Right ventricle myocardium inferior (tissue), 1 donor: ENCODE measurements around the gene ALDH3B2. TPM values are rescaled to one million over a fixed set of nuclear protein-coding genes. Genes with fewer than 3 reads are reported as not detected.
"Not testable (repeated sequence)": the region's sequence is repeated elsewhere in the genome, so short reads cannot be mapped to it uniquely, and the experiment has no call there.

Experiments
- ATAC-seq: fragments of 200-7000 bp; cut with Tn5 transposase; one replicate; pipeline ENCODE4 v1.9.1; 2020; ENCODE audit warnings: mild to moderate bottlenecking, moderate library complexity
- DNase-seq: peaks from one replicate; pipeline ENCODE4 v3.0.0; 2021; ENCODE audit errors: missing footprints
- intact Hi-C: fragments of 100-400 bp; cut with DNase I; formaldehyde crosslinking; loops from one replicate; pipeline ENCODE4 v1.11.0; 2022
- total RNA-seq: library from RNA; stranded (reverse); fragmentation: NEBNext Ultra II Directional; extraction: Animal tissue kit (Norgen Biotek cat#: 25700); gene quantifications from one replicate; pipeline ENCODE4 v1.2.1, GENCODE V29; 2021
- donor health status: DM: no; HTN: yes; CAD: no; lungs with severe emphysema.

The ALDH3B2 gene
- total RNA-seq, 1 donor from 2014 or later, result not detected

DNA sequence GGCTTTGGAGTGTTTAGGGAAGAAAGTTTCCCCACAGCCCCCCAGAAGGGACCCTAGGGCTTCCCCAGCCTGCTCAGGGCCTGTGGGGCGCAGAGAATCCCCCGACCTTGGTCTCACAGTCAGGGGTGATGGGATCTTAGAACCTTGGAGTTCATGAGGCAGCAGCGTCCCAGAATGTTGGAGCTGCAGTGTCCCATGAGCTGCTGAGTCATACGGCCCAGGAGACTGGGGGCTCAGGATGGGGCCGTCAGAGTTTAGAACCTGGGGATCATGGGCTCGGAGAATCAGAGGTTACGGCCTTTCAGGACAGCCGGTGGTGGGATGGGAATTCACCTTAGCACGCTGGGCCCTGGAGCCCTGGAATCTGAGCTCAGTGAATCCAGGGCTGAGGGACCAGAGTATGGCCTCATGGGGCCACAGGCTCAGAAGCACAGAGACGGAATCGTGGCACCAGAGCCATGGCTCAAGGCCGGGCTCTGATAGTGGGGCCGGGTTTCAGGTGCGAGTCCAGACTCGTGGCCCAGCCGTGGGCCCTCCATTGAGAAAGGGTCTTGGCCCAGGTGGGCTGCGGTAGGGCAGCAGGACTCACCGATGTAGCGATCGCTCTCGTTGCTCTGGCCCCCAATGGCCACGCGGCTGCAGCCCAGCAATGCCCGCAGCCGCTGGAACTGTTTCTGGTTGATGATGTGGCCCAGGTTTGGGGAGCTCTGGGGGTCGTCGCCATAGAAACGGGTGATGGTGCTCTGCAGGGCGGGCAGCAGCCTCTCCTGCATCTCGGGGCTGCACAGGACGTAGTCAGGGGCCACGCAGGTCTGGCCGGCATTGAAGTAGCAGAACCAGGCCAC, 9.5 kb downstream of the ALDH3B2 start:
- intact Hi-C loops, result no loop called here
- ATAC-seq, result no peak

DNA sequence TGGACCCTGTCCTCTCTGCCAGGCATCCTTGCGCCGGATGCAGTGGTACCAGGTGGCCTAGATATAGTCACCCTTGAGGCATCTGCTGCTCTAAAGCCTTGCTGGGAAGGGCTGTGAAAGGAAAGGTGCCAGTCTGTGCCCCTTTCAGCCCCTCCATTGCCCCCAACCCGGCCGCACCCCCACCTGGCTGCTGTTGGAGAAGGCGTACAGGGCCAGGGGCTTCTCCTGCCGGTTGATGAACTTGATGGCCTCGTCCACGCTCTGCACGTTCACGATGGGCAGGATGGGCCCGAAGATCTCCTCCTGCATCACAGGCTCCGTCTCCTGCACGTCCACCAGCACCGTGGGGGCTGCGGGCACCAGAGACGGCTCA, 10.2 kb downstream of the ALDH3B2 start:
- intact Hi-C loops, result no loop called here
- DNase-seq, result no peak
- no peak for ATAC-seq

More for the DNA sequence above, 9.5 kb downstream of the ALDH3B2 start:
- DNase-seq, result no peak

DNA sequence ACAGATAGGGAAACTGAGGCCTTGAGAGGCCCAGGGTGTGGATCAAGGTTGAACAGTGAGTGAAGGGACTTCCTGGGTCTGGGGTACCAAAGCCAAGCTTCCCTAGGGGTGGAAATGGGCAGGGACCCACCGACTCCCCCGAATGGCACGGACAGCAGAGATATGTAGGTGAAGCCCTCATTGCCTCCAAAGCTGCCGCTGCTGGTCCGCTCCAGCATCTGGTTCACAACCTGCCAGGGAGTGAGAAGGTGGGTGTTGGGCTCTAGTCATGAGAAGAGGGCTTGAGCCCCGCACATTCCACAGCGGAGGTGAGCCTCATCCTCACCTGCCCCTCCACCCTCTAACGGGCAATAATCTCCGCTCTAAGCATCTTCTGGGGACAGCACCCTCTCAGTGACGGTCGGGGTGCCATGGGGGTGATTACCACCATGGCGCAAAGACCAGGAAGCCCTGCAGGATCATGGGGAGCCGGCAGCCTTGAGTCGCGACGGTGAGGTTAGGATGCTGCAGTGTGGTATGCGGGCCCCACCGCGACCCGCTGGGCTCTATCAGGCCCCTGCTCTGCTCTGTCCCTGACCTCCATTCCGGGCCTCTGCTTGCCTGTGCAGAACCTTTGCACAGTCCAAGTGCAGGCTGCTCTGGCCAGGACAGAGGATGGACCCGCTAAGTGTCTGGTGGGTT, 10.8 kb downstream of the ALDH3B2 start:
- ATAC-seq (no peak), DNase-seq (no peak)
- intact Hi-C loops, result no loop called here

DNA sequence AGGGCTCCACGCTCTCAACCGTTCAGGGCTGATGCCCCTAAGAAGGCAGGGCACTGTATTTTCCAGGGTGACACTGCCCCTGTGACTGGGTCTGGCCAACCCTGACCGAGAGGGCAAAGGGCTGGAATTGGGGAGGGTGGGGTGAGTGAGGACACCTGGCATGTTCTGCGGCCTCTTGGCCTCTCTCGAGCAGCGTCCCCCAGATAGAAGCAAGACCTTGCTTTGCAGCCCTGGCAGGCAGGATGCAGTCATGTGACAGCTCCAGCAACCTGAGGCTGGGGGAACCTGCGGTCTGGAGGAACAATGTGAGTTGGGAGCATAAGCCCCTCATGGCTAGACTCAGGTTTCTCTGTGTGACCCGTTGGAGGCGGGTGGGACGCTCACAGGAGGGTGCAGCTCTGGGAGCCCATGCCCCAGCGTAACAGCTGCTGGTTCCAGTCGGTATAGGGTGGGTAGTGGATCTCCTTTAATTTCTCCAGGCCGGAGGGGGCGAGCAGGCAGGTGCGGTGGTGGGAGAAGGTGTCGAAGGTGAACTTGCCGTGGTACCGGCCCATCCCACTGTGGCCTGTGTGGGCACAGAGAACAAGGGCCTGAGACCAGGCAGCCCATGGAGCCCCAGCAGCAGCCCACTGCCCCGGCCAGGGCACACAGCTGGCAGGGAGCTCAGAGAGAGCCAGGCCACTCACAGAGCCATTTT, 11.4 kb downstream of the ALDH3B2 start:
- DNase-seq, result no peak
- intact Hi-C loops, result no loop called here
- no peak for ATAC-seq

DNA sequence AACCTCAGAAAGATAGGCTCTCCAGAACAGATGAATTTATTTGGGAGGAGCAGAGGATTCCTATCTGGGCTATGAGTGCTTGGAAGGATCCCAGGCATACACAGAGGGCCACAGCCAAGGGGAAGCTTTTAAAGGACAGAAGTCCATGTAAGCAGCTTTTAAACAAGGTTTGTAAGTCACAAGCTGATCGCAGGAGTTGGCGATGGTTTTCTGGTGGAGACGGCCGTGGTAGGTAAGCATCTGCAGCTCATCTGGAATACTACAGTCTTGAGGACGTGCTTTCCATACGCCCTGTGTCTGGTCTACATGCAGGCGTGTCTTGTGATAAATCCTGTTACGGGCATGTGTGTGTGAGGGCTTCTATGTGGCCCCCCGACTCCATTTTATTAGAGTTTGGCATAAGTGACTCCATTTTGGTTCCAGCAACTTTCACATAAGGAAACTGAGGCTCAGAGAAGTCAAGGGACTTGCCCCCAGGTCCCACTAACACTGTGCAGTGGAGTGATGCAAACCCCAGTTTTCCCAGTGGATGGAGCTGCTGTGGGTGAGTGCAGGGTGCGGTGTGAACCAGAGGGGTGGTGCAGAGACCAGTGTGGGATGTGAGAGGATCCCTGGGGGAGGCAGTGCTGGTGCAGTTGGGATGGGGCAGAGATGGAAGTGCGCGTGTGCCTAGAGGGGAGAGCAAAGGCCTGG, 12.1 kb downstream of the ALDH3B2 start:
- DNase-seq (no peak), ATAC-seq (no peak)
- intact Hi-C loops, result no loop called here

DNA sequence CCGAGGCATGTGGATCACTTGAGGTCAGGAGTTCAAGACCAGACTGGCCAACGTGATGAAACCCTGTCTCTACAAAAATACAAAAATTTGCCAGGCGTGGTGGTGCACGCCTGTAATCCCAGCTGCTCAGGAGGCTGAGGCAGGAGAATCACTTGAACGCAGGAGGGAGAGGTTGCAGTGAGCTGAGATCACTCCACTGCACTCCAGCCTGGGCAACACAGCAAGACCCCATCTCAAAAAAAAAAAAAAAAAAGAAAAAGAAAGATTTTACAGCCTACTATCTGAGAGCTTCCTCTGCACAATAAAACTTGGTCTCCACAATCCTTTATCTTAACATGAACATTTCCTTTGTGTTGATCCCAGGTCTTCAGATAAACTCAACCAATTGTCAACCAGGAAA, 13.7 kb downstream of the ALDH3B2 start:
- intact Hi-C loops, DNase-seq, ATAC-seq: not testable (repeated sequence)

DNA sequence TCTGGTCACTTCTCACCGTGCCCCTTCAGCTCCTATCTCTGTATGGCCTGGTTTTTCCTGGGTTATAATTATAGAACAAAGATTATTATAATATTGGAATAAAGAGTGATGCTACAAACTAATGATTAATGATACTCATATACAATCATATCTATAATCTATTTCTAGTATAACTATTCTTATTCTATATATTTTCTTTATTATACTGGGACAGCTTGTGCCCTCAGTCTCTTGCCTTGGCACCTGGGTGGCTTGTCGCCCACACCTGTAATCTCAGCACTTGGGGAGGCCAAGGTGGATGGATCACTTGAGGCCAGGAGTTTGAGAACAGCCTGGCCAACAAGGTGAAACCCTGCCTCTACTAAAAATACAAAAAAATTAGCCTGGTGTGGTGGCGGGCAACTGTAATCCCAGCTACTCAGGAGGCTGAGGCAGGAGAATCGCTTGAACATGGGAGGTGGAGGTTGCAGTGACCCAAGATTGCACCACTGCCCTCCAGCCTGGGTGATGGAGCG, 14.7 kb downstream of the ALDH3B2 start:
- not testable (repeated sequence) for DNase-seq, ATAC-seq
- intact Hi-C loops, result loop anchor here (2.0 kb wide), 2 partner anchors 29 to 87 kb away; no protein-coding TSS in a partner anchor

DNA sequence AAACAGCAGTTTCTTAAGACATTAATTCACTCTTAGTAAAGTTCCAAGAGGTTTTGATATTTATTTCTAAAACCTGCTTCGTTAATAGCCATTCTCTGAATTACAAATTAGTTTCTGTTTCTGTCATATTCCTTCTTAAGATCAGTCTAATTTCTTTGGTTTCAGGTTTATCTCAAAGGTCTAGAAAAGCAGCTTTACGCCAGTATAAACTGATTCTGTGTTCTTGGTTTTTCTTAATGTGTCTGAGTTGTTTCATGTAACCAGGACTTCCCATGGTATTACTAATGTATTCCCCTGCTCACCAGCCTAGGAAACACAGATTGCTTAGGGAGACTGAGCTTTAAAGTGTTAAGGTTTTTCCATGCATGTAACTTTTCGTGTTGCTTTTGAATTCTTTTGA, 17.1 kb downstream of the ALDH3B2 start:
- ATAC-seq, result no peak
- no peak for DNase-seq
- intact Hi-C loops, result no loop called here

- DNase-seq (no peak), ATAC-seq (no peak)
- intact Hi-C loops, result no loop called here
These were observed 18.0 kb downstream of the ALDH3B2 start for GRCh38 chr11:67656278-67656922.

GRCh38 chr11:67654225-67654624, 20.2 kb downstream of the ALDH3B2 start:
- DNase-seq (no peak), ATAC-seq (no peak)
- intact Hi-C loops, result no loop called here

- ATAC-seq, result no peak
- intact Hi-C loops, result no loop called here
- no peak for DNase-seq
These were observed 21.2 kb downstream of the ALDH3B2 start for GRCh38 chr11:67652965-67653845.

- no peak for ATAC-seq
- intact Hi-C loops, result no loop called here
- no peak for DNase-seq
These were observed 22.2 kb downstream of the ALDH3B2 start for GRCh38 chr11:67651976-67652781.

DNA sequence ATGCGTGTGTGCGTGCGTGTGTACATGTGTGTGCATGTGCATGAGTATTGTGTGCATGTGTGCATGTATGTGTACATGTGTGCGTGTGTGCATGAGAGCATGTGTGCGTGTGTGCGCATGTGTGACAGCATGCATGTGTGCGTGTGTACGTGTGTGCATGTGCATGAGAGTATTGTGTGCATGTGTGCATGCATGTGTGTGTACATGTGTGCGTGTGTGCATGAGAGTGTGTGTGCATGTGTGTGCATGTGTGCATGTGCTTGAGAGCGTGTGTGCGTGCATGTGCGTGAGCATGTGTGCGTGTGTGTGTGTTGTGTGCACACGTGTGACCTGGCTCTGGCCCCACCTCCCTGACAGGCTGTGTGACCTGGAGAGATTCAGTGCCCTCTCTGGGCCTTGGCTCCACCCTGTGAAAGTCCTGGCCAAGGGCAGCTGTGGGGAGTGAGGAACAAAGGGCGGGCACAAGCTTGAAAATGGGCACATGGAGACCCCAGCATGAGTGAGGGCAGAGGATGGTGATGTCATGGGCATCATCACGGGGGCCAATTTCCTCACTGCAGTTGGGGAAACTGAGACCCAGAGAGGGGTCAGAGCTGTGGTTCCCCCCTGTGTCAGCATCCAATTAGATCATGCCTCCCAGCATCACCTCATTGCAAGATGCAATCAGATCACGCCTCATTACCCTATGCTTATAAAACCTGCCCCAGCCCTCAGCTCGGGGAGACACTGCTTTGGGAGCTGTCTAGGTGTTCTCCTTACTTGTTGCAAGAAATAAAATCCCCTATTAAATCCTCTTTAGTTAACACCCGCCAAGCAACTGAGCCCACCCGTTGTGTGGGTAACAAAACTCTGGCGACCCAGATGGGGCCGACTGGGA, 24.6 kb downstream of the ALDH3B2 start:
- intact Hi-C loops, result no loop called here
- DNase-seq (no peak), ATAC-seq (no peak)

DNA sequence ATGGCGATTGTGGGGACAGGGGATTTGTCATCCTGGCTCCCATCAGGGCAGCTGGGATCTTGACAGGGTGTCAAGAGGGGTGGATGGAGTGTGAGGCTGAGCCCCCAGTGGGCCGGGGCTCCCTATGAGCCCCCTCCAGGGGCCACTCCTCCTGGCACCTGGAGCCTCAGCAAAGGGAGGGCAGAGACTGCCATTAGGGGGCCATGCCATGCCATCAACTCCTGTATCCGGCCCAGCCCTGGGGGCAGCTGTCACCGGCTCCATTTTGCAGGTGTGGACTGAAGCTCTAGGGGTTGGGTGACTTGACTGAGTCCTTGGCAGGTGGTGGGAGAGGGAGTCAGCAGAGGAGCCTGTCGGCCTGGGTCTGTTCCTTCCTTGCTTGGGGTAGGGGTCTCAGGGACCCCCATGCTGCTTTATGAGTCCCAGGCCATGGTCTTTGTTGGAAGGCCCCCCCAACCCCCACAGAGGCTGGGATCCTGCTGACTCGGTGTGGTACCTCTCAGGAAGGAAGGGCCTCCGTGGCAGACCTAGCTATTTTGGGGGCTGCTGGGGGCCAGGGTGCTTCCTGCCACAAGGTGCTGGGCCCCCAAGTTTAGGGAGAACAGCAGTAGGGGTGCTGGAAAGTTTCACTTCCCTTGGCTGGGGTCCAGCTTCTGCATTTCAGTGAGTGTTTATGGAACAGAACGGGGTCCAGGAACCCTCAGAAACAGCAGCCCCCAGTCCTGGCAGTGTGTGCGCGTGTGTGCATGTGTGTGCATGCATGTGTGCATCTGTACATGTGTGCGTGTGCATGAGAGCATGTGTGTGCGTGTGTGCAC, 25.4 kb downstream of the ALDH3B2 start:
- ATAC-seq (no peak), DNase-seq (no peak)
- intact Hi-C loops, result no loop called here
